ENCODE results near the gene CHD6. TPM values are rescaled to one million over a fixed set of nuclear protein-coding genes. Genes with fewer than 3 reads are reported as not detected.

The CHD6 gene
- total RNA-seq, 2 experiments from 2014 or later = 114 to 126 TPM

GRCh38 chr20:41476013-41476441 lies 142.2 kb downstream of the CHD6 start:
- no peaks in the 10 kb centered on the region for H3K9me3 ChIP-seq (ENCODE audit: control insufficient read depth in 1 of 2, insufficient read depth in 1 of 2, low read length in 2 of 2)
- H3K4me1 Mint-ChIP-seq (ENCODE audit: low read depth) = peaks cover 56% of the 10 kb centered on the region
- no peaks in the 10 kb centered on the region for H3K27me3 Mint-ChIP-seq
- DNase-seq = no peak
- ATAC-seq (ENCODE audit: poor library complexity) = no peak
- ChIA-PET CTCF (no interaction called here), POLR2A (no interaction called here)
- peaks cover 48% of the 10 kb centered on the region for H3K36me3 ChIP-seq (ENCODE audit: insufficient read depth, low read length)
- no peak for TF ChIP-seq CTCF (IDR thresholded peaks at IDR 0.05)
- no peaks in the 10 kb centered on the region for H3K4me1 ChIP-seq (ENCODE audit: insufficient read depth, low read length)
- H3K4me3 Mint-ChIP-seq = no peak overlapping the region
- intact Hi-C loops (cut with DNase I, micrococcal nuclease) = no loop called here
- H3K4me3 ChIP-seq (ENCODE audit: low read length) = no peak overlapping the region
- peaks cover 80% of the 10 kb centered on the region for H3K36me3 Mint-ChIP-seq (ENCODE audit: low read depth)
- no peaks in the 10 kb centered on the region for H3K27me3 ChIP-seq (ENCODE audit: control insufficient read depth in 1 of 2, insufficient read depth in 2 of 2, low read length in 2 of 2)
- no peak overlapping the region for H3K27ac ChIP-seq (ENCODE audit: low read depth in 1 of 2, low read length in 2 of 2)
- H3K27ac Mint-ChIP-seq = no peak overlapping the region
- H3K9me3 Mint-ChIP-seq = no peaks in the 10 kb centered on the region

- Mint-ChIP-seq H3K27me3 (no peaks in the 10 kb centered on the region), H3K27ac (peak overlapping the region; percentile 9), H3K36me3 (ENCODE audit: low read depth) (peaks cover 82% of the 10 kb centered on the region), H3K4me3 (no peak overlapping the region), H3K9me3 (no peaks in the 10 kb centered on the region), H3K4me1 (ENCODE audit: low read depth) (peaks cover 50% of the 10 kb centered on the region)
- DNase-seq (no peak), ATAC-seq (ENCODE audit: poor library complexity) (no peak)
- ChIA-PET CTCF (no interaction called here), POLR2A (no interaction called here)
- H3K4me3 ChIP-seq (ENCODE audit: low read length) = no peak overlapping the region
- no peak overlapping the region for H3K27ac ChIP-seq (ENCODE audit: low read depth in 1 of 2, low read length in 2 of 2)
- H3K27me3 ChIP-seq (ENCODE audit: control insufficient read depth in 1 of 2, insufficient read depth in 2 of 2, low read length in 2 of 2) = no peaks in the 10 kb centered on the region
- H3K9me3 ChIP-seq (ENCODE audit: control insufficient read depth in 1 of 2, insufficient read depth in 1 of 2, low read length in 2 of 2) = no peaks in the 10 kb centered on the region
- intact Hi-C loops (cut with DNase I, micrococcal nuclease) = no loop called here
- H3K36me3 ChIP-seq (ENCODE audit: insufficient read depth, low read length) = peaks cover 53% of the 10 kb centered on the region
- H3K4me1 ChIP-seq (ENCODE audit: insufficient read depth, low read length) = no peaks in the 10 kb centered on the region
- TF ChIP-seq CTCF (IDR thresholded peaks at IDR 0.05) = no peak
Measured at GRCh38 chr20:41475503-41475902, 142.7 kb downstream of the CHD6 start.

DNA sequence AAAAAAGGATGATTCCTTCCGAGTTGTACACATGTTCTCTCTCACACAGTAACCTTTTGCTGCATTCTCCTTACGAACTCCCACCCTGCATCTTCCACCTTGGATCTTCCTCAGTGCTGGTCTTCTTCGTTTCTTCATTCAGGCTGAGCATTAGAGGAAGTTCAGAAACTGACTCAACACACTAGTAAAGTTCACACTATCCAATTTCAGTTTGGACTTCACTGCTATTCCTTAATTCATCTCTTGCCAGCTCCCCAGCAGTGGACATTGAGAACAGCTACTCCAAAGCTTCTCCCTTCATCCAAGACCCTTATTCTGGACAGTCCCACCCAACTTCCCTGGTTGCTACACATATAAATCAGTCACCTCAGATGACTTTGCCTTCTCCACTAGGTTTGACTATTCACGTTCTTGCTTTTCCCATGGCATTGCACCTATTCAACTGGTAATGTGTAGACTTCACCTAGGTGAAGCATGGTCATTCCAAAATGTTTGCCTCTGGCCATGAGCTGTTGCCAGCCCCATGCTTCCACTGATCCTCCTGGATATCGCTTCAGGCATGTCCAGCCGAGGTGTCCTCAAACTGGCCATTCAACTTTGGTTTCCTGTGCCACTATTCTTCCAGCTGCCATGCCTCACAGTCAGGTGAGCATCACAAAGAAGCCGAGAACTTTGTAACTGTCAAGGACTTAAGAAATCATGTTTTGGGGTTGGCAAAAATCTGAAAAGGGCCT lies 147.6 kb downstream of the CHD6 start:
- Mint-ChIP-seq H3K4me3 (no peak overlapping the region), H3K27me3 (no peaks in the 10 kb centered on the region), H3K27ac (no peak overlapping the region), H3K36me3 (ENCODE audit: low read depth) (peaks cover 89% of the 10 kb centered on the region), H3K9me3 (no peaks in the 10 kb centered on the region), H3K4me1 (ENCODE audit: low read depth) (peaks cover 11% of the 10 kb centered on the region)
- no peak overlapping the region for H3K4me3 ChIP-seq (ENCODE audit: low read length)
- intact Hi-C loops (cut with DNase I, micrococcal nuclease) = no loop called here
- peaks cover 57% of the 10 kb centered on the region for H3K36me3 ChIP-seq (ENCODE audit: insufficient read depth, low read length)
- POLR2A ChIA-PET = no interaction called here
- no peak overlapping the region for H3K27ac ChIP-seq (ENCODE audit: low read depth in 1 of 2, low read length in 2 of 2)
- TF ChIP-seq CTCF (IDR thresholded peaks at IDR 0.05) = no peak
- no peaks in the 10 kb centered on the region for H3K4me1 ChIP-seq (ENCODE audit: insufficient read depth, low read length)
- H3K9me3 ChIP-seq (ENCODE audit: control insufficient read depth in 1 of 2, insufficient read depth in 1 of 2, low read length in 2 of 2) = no peaks in the 10 kb centered on the region
- CTCF ChIA-PET = no interaction called here
- ATAC-seq (ENCODE audit: poor library complexity) (no peak), DNase-seq (no peak)
- no peaks in the 10 kb centered on the region for H3K27me3 ChIP-seq (ENCODE audit: control insufficient read depth in 1 of 2, insufficient read depth in 2 of 2, low read length in 2 of 2)
